OCI-LY3 (cell line): ENCODE data around the gene NR2F6.

Experiments used
- CTCF ChIP-seq: fragments of 200-600, 300-600 bp; sonication (generic); IDR thresholded peaks from 2 replicates; pipeline ENCODE4 v1.5.1; 2014; ENCODE audit warnings: antibody characterized with exemption, low read length, low read depth
- EZH2phosphoT487 ChIP-seq: fragments of 200-600 bp; shearing (Covaris generic); IDR thresholded peaks from 2 replicates; pipeline ENCODE4 v1.6.1; 2018; ENCODE audit warnings: antibody characterized with exemption, mixed run types, low read depth

DNA sequence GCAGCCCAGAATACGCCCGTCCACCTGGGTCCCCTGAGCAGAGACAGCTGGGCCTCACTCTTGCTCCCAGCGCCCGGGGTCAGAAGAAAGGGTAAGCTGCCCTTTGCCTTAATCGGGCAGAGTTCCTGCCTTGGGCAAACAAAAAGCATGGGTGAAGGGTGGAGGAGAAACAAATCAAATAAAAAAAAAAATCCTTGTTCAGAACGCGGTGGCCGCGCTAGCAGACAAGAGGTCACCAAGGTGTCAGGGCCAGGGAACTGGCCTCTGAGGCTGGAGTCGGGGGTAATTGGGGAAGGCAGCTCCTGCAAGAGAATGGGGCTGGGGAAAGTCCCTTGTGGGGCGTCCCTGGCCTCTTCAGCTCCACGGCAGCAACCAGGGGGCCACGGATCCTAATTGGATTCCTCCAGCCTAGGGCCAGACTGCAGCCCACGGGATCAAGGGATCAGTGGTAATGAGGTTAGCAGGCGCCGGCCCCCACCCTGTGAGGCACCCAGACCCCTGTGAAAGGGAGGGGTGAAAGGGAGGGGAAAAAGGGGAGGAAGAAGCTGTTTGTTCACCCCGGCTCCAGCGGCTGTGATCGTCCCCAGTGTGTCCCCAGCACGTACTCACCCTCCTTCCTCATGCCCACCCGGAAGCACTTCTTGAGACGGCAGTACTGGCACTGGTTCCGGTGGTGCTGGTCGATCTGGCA is 5.5 kb downstream of the NR2F6 start:
- TF ChIP-seq CTCF (no peak), EZH2phosphoT487 (no peak)
